GM13977 (cell line): ENCODE results near the gene HRK.

Experiments used
- DNase-seq: peaks from one replicate; pipeline ENCODE4 v3.0.0; 2012; ENCODE audit warnings: low spot score
- in situ Hi-C: fragments of 300-500 bp; cut with MboI; formaldehyde crosslinking; loops from one replicate; pipeline ENCODE4 v1.12.0; 2022; ENCODE audit warnings: low sequenced_read_pairs, low pct_unique_long_range_greater_than_20kb, mixed read lengths, inconsistent platforms; ENCODE audit not compliant: unreplicated experiment
- TF ChIP-seq, protein P1 (sequence below): IDR thresholded peaks from 2 replicates; pipeline ENCODE4 v1.5.1; 2012; ENCODE audit warnings: mild to moderate bottlenecking, control low read depth; ENCODE audit not compliant: insufficient read depth; ENCODE audit errors: extremely low read depth, missing control alignments

The HRK gene

GRCh38 chr12:116881325-116881876, at the start of gene HRK:
HRK (minus strand) TSS chr12:116881441; CDS start chr12:116881307, 134 bp downstream.
- TF ChIP-seq, protein P1, sequence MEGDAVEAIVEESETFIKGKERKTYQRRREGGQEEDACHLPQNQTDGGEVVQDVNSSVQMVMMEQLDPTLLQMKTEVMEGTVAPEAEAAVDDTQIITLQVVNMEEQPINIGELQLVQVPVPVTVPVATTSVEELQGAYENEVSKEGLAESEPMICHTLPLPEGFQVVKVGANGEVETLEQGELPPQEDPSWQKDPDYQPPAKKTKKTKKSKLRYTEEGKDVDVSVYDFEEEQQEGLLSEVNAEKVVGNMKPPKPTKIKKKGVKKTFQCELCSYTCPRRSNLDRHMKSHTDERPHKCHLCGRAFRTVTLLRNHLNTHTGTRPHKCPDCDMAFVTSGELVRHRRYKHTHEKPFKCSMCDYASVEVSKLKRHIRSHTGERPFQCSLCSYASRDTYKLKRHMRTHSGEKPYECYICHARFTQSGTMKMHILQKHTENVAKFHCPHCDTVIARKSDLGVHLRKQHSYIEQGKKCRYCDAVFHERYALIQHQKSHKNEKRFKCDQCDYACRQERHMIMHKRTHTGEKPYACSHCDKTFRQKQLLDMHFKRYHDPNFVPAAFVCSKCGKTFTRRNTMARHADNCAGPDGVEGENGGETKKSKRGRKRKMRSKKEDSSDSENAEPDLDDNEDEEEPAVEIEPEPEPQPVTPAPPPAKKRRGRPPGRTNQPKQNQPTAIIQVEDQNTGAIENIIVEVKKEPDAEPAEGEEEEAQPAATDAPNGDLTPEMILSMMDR: no peak
- DNase-seq: no peak
- in situ Hi-C loops: no loop called here

DNA sequence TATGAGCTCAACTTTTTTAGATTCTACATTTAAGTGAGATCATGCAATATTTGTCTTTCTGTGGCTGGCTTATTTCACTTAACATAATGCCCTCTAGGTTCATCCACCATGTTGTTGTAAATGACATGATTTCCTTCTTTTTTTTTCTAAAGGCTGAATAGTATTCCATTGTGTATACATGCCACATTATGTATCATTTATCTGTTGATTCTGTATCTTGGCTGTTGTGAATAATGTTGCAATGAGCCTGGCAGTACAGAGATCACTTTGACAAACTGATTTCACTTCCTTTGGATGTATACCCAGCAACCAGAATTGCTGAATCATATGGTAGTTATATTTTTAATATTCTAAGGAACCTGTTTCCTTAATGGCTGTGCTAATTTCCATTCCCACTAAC, 48.6 kb upstream of the HRK start:
- in situ Hi-C loops: no loop called here
- DNase-seq: no peak
- TF ChIP-seq, protein P1: no peak

DNA sequence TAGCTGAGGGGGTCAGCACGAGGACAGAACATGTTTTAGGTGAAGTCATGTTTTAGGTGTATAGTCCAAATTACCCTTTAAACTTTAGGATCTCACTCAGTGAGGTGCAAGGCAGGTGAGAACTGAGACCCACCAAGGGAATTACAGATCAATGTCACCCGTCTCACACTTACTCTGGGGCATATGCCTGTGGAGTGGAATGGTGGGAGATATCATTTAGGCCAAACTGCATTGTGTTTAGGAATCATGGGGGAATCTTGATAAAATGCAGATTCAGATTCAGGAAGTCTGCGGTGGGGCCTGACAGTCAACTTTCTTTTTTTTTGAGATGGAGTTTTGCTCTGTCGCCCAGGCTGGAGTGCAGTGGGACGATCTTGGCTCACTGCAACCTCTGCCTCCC, 47.3 kb upstream of the HRK start:
- TF ChIP-seq, protein P1: no peak

DNA sequence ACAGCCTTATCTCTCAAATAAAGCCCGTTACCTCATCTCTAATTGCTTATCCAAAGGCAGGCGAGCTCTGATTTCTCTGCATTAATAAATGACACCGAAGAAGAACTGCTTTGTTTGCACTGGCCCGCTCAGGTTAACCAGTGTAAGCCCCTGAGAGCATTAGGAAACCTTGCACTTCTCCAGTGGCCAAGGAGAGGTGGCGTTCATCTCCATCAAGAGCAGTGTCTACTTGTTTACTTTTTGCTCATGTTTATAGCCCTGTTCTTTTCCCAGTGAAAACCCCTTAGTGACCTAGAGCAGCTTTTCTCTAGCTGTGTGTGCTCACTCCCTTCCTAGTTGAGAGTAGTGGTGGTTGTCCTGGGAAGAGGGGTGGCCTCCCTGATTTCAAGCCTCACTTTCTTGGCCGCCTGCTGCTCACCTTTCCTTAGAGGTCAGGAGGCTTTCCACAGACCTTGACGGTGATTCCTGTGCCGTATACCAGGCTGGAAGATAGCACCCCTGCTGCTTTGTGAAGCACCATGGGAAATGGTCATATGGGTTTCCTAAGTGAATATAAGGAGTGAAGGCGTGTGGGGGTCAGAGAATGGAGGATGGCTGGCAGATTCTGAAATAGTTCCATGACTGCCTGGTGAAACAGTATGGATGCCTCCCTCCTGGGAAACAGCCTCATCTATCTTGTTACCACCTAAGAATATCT, 46.2 kb upstream of the HRK start:
- no peak for DNase-seq
- TF ChIP-seq, protein P1: no peak
- in situ Hi-C loops: no loop called here

More for the DNA sequence above, 47.3 kb upstream of the HRK start:
- in situ Hi-C loops: no loop called here
- DNase-seq: no peak

- DNase-seq: no peak
- in situ Hi-C loops: no loop called here
- TF ChIP-seq, protein P1: no peak
Measured at GRCh38 chr12:116926283-116927243, 45.3 kb upstream of the HRK start.
